Putamen (tissue), 1 donor: Measurements from ENCODE around the gene C16orf96.
"Not testable (repeated sequence)": the region's sequence is repeated elsewhere in the genome, so short reads cannot be mapped to it uniquely, and the experiment has no call there.

ENCODE experiments used
- DNase-seq: peaks from one replicate; pipeline ENCODE4 v3.0.0-alpha.2; 2016; ENCODE audit warnings: low spot score

Gene C16orf96

GRCh38 chr16:4566144-4566543 lies 10.0 kb downstream of the C16orf96 start:
- DNase-seq, result no peak

GRCh38 chr16:4570086-4570485 lies 13.9 kb downstream of the C16orf96 start:
- DNase-seq, result no peak

DNA sequence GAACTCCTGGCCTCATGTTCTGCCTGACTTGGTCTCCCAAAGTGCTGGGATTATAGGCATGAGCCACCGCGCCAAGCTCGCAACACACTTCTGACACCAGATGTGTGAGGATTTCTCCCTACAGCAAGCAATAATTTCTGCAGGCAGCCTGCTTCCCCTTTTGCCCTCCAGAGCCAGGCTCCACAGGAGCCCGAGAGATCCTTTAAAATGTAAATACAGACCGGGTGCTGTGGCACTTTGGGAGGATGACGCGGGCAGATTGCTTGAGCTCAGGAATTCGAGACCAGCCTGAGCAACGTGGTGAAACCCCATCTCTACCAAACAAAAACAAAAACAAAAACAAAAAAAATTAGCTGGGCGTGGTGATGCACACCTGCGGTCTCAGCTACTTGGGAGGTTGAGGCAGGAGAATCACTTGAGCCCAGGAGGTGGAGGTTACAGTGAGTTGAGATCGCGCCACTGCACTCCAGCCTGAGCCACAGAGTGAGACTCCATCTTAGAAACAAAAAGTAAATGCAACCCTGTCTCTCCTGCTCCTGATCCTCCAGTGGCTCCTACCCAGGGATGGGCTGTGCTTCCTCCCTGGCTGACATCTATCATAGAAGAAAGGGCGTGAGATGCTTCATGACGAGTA lies 14.7 kb downstream of the C16orf96 start:
- no peak for DNase-seq

DNA sequence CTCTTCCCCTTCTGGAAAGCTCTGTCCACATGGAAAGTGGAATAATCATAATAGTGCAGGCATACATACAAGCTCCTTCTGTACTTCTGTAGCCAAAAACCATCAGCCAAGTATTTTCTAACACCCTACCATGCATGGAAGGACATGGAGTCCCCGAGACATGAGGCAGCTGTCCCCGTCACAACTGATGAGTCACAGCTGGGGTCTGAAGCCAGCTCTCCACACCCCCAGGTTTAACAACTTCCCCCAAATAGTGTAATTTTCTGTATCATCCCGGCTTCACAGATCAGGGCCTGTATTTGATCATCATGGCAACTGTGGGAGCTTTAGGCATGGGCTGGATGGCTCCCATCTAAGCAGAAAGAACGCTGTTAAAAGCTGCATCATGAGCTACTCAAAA lies 16.6 kb downstream of the C16orf96 start:
- no peak for DNase-seq

- DNase-seq, result not testable (repeated sequence)
Measured at GRCh38 chr16:4573926-4574325, 17.8 kb downstream of the C16orf96 start.

DNA sequence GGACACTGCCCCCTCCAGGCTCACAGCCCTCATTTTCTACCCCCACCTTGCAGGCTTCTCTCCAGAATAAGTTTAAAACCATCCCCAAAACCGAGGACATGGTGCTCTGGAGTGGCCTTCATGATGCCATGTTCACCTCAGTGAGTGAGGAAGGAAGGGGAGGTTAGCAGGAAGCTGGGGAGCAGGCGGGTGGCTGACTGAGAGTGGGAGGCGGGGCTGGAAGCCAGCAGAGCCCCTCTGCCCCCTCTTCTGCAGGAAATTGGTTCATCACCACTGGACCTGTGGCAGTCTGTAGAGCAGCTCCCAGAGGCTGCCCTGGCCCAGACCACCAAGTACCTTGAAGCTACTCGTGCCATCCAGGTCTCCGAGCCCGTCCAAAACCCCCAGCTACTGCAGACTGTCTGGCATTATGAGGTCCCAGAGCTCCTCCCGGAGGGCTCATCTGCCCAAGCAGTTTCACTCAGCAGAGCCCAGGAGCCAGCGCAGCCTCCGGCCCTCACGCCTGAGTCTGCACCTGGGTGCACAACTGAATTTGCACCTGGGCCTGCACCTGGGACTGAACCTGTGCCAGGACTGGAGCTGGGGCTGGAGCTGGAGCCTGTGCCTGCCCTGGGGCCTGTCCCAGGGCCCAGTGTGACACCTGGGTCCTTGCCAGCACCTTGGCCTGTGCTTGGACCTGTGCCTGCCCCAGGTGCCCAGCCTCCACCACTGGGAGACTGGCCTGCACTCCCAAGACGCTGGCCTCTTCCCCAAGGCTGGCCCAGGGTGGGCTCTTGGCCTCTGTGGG lies 19.0 kb downstream of the C16orf96 start:
- DNase-seq, result no peak

DNA sequence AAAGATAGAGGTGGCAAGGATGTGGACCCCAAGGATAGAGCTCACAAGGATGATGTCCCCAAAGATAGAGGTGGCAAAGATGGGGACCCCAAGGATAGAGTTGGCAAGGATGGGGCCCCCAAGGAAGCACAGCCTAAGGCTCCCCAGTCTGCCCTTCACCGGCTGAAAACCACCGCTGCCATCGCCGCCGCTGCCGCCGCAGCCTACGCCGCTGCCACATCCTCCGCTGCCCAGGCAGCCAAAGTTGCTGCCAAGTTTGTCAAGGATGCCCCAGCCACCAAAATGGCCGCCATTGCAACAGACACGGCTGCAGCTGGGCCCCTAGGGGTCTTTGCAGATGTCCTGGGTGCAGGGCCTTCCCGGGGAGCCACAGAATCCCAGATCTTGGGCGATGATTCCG lies 19.9 kb downstream of the C16orf96 start:
- no peak for DNase-seq

- no peak for DNase-seq
Measured at GRCh38 chr16:4578961-4579530, 22.9 kb downstream of the C16orf96 start.

GRCh38 chr16:4580250-4580649 lies 24.1 kb downstream of the C16orf96 start:
- no peak for DNase-seq

GRCh38 chr16:4583906-4584305 lies 27.8 kb downstream of the C16orf96 start:
- no peak for DNase-seq

GRCh38 chr16:4586291-4586690 lies 30.2 kb downstream of the C16orf96 start:
- no peak for DNase-seq

- no peak for DNase-seq
Measured at GRCh38 chr16:4588386-4588785, 32.2 kb downstream of the C16orf96 start.

DNA sequence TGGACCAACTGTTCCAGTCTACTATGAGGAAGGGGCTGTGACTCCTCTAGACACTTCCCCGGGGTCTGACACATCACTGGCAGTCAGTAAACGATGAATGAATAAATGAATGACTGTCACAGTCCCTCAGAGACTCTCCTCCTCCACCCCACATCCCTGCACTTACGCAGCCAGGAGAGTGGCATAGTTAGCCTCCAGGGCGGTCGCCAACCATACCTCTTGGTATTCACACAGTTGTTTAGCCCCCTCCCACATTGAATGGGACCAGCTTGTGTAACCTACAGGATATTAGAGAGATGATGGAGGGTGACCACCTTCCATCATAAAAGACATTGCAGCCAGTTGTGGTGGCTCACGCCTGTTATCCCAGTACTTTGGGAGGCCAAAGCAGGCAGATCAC lies 32.8 kb downstream of the C16orf96 start:
- DNase-seq, result no peak

- DNase-seq, result no peak
Measured at GRCh38 chr16:4591191-4591590, 35.1 kb downstream of the C16orf96 start.

GRCh38 chr16:4591706-4592470 lies 35.7 kb downstream of the C16orf96 start:
- no peak for DNase-seq

GRCh38 chr16:4593086-4593485 lies 36.9 kb downstream of the C16orf96 start:
- DNase-seq, result no peak

GRCh38 chr16:4594433-4595410 lies 38.6 kb downstream of the C16orf96 start:
- no peak for DNase-seq

DNA sequence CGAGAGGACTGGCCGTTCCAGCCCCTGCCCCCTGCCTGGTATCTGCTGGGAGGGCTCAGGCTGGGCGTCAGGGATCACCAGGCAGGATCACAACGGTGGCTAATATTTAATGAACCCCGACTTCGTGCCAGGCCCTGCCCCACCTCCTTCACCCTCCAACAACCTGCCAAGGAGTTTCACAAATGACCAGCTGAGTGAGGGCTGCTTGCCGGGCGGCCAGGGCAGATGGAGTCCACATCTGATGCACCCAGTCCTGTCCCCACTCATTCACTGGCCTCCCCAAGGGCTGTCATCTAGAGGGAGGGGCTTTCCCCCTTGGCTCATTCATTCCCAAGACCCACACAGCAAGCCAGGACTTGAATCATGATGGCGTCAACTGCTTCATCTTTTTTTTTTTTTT lies 41.0 kb downstream of the C16orf96 start:
- no peak for DNase-seq

DNA sequence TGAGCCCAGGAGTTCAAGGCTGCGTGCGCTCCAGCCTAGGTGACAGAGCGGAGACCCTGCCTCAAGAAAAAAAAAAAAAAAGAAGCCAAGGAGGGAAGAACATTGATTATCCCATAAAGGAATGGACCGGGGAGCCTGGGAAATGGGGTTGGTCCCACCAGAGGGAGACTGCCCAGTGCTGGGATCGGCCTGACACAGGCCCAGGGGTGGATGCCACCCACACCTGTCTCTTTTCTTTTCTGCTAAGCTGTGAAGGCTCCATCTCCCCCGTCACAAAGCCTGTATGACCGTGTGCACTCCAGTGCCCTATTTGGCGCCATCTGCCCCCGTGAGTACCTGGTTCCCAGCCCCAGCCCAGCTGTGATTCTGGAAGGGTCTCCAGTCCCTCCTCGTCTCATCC lies 42.9 kb downstream of the C16orf96 start:
- no peak for DNase-seq

DNA sequence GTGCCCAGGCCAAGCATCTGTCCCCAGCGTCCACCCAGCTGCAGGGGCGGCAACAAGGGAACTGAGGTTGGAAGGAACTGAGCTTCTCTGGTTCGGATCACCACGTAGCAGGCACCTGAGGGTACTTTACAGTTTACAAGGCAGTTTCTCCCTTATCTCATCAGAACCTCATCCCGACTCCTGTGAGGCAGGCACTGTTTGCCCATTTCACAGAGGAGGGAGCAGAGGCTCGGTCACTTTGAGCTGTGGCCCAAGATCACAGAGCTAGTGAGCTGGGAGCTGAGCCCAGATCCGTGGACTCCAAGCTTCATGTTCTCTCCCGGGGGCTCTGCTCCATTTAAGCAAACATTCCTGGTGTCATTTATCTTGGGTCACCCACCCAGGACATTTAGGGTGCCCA lies 43.4 kb downstream of the C16orf96 start:
- DNase-seq, result no peak
